ENCODE measurements around the gene DLG2.

DLG2 gene

GRCh38 chr11:84022695-84023094, 1604.4 kb downstream of the DLG2 start:
- POLR2A ChIA-PET (ENCODE audit: low non-redundant PET) = no interaction called here
- no peak for TF ChIP-seq CTCF (conservative IDR thresholded peaks at IDR 0.05; ENCODE audit: low read depth)
- no peak overlapping the region for H3K27ac ChIP-seq
- no peak for DNase-seq (ENCODE audit: low spot score)
- CTCF ChIA-PET = no interaction called here

GRCh38 chr11:84022201-84022600, 1604.9 kb downstream of the DLG2 start:
- no peak for TF ChIP-seq CTCF (conservative IDR thresholded peaks at IDR 0.05; ENCODE audit: low read depth)
- no peak overlapping the region for H3K27ac ChIP-seq
- no peak for DNase-seq (ENCODE audit: low spot score)
- POLR2A ChIA-PET (ENCODE audit: low non-redundant PET) = no interaction called here
- CTCF ChIA-PET = no interaction called here

GRCh38 chr11:84021291-84021690, 1605.9 kb downstream of the DLG2 start:
- no peak for DNase-seq (ENCODE audit: low spot score)
- no peak overlapping the region for H3K27ac ChIP-seq
- ChIA-PET POLR2A (ENCODE audit: low non-redundant PET) (no interaction called here), CTCF (no interaction called here)
- TF ChIP-seq CTCF (conservative IDR thresholded peaks at IDR 0.05; ENCODE audit: low read depth) = no peak

- no peak overlapping the region for H3K27ac ChIP-seq
- CTCF ChIA-PET = no interaction called here
- TF ChIP-seq CTCF (conservative IDR thresholded peaks at IDR 0.05; ENCODE audit: low read depth) = no peak
- no peak for DNase-seq (ENCODE audit: low spot score)
- POLR2A ChIA-PET (ENCODE audit: low non-redundant PET) = no interaction called here
Observed at GRCh38 chr11:84019571-84020194, 1607.5 kb downstream of the DLG2 start.

GRCh38 chr11:84014539-84014938, 1612.6 kb downstream of the DLG2 start:
- ChIA-PET POLR2A (ENCODE audit: low non-redundant PET) (no interaction called here), CTCF (no interaction called here)
- DNase-seq (ENCODE audit: low spot score) = no peak
- no peak for TF ChIP-seq CTCF (conservative IDR thresholded peaks at IDR 0.05; ENCODE audit: low read depth)
- no peak overlapping the region for H3K27ac ChIP-seq

- ChIA-PET CTCF (no interaction called here), POLR2A (ENCODE audit: low non-redundant PET) (no interaction called here)
- H3K27ac ChIP-seq = no peak overlapping the region
- DNase-seq (ENCODE audit: low spot score) = no peak
- TF ChIP-seq CTCF (conservative IDR thresholded peaks at IDR 0.05; ENCODE audit: low read depth) = no peak
Observed at GRCh38 chr11:84012171-84012826, 1614.8 kb downstream of the DLG2 start.
